ENCODE measurements around the gene COL23A1.

COL23A1 gene

GRCh38 chr5:178553517-178553916 lies 36.7 kb downstream of the COL23A1 start:
- DNase-seq, result no peak

- DNase-seq, result no peak
Observed at GRCh38 chr5:178551468-178551867, 38.7 kb downstream of the COL23A1 start.

- peak in 1 of 2 experiments; percentile 73 for DNase-seq
Observed at GRCh38 chr5:178551059-178551458, 39.1 kb downstream of the COL23A1 start.

- DNase-seq, result no peak
Observed at GRCh38 chr5:178548746-178549145, 41.4 kb downstream of the COL23A1 start.

- no peak for DNase-seq
Observed at GRCh38 chr5:178547753-178548415, 42.3 kb downstream of the COL23A1 start.

GRCh38 chr5:178547052-178547666 lies 43.0 kb downstream of the COL23A1 start:
- DNase-seq, result no peak

GRCh38 chr5:178546675-178547033 lies 43.5 kb downstream of the COL23A1 start:
- DNase-seq, result no peak

GRCh38 chr5:178545941-178546674 lies 44.1 kb downstream of the COL23A1 start:
- DNase-seq, result no peak

GRCh38 chr5:178545176-178545575 lies 45.0 kb downstream of the COL23A1 start:
- no peak for DNase-seq

GRCh38 chr5:178544166-178544834 lies 45.9 kb downstream of the COL23A1 start:
- DNase-seq, result no peak

GRCh38 chr5:178542455-178542854 lies 47.7 kb downstream of the COL23A1 start:
- no peak for DNase-seq

GRCh38 chr5:178540526-178540925 lies 49.7 kb downstream of the COL23A1 start:
- DNase-seq, result no peak

GRCh38 chr5:178538741-178539229 lies 51.4 kb downstream of the COL23A1 start:
- DNase-seq, result no peak

- no peak for DNase-seq
Observed at GRCh38 chr5:178537467-178538371, 52.5 kb downstream of the COL23A1 start.

- DNase-seq, result no peak
Observed at GRCh38 chr5:178536541-178537466, 53.4 kb downstream of the COL23A1 start.

- DNase-seq, result no peak
Observed at GRCh38 chr5:178535299-178536175, 54.7 kb downstream of the COL23A1 start.

GRCh38 chr5:178533136-178533535 lies 57.1 kb downstream of the COL23A1 start:
- DNase-seq, result no peak

- DNase-seq, result no peak
Observed at GRCh38 chr5:178532666-178533065, 57.5 kb downstream of the COL23A1 start.

GRCh38 chr5:178532236-178532635 lies 58.0 kb downstream of the COL23A1 start:
- DNase-seq, result no peak

- no peak for DNase-seq
Observed at GRCh38 chr5:178531786-178532185, 58.4 kb downstream of the COL23A1 start.
